GM19043 (cell line): Measurements from ENCODE around the gene VAX1.

ENCODE experiments used
- ATAC-seq: cut with Tn5 transposase; IDR thresholded peaks from one replicate; pipeline ENCODE4 v1.9.1; 2021; ENCODE audit warnings: low read depth; ENCODE audit not compliant: unreplicated experiment

The VAX1 gene

GRCh38 chr10:117164592-117165537 is 26.8 kb upstream of the VAX1 start:
- no peak for ATAC-seq

DNA sequence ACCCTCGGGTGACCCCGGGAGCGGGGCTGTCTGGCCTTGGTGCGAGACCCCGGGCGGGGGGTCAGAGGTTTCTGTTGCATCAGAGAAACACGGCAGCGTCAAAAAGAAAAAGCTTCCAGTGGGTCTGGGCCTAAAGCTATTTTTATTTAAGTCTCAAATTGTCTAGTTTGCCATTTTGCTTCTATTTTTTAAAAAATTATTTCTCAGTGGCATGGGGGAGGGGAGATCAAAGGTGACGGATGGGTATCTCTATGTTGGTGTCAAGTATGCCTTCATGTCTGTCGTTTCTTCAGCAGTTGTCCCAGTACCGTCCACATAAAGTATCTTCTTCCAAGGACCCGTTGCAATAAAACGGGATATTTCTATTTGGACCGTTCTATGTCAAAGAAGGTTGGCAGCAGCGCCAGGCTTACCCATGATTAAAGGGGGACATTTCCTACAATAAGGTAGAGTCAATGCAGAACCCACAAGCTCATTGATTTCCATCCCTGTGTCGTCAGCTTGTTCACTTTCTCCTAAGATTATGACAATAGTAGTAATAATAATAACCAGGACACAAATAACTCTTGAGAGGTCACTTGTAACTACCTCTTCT is 26.0 kb upstream of the VAX1 start:
- no peak for ATAC-seq

DNA sequence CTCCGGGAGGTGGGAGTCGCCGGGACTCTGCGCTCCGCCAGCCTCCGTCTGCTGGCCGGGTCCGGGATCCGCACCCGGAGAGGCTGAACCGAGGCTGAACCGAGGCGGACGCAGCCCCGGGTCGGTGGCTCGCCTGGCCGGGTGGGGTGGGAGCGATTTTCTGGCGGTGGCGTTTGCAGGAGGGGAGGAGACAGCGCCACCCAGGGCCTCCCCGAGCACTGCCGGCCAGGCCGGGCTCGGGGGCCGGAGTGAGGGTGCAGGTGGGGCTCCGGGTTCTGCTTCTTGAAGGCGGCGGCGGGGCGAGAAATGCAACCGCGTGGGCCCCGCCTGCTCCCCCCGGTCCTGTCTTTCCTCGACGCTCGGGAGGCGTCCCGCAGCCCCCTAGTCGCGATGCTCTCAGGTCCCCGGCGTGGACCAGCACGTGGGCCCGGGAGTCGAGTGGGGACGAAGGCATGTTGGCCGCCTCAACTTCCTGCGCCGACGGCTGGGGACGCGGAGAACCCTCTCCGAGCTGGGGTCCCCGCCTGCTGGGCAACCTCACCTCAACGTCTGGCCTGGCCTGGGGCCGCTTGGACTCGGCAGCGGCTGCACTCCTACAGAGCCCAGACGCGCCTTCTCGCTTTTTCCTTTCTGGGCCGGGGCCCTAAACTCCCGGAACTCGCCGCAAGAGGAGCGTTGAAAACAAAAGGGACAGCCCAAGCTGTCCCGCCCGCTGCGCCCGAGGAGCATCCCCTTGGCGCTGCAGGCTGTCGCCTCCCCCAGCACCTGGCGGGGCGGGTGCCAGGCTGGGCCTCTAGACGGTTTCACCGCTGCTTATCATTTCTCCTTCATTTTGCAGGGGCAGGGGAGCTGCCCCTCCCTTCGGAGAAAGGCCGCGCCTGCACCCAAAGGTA is 25.2 kb upstream of the VAX1 start:
- ATAC-seq: no peak

GRCh38 chr10:117162093-117163060 is 24.3 kb upstream of the VAX1 start:
- ATAC-seq: no peak

GRCh38 chr10:117161386-117162033 is 23.4 kb upstream of the VAX1 start:
- no peak for ATAC-seq

GRCh38 chr10:117160567-117160966 is 22.5 kb upstream of the VAX1 start:
- ATAC-seq: no peak

DNA sequence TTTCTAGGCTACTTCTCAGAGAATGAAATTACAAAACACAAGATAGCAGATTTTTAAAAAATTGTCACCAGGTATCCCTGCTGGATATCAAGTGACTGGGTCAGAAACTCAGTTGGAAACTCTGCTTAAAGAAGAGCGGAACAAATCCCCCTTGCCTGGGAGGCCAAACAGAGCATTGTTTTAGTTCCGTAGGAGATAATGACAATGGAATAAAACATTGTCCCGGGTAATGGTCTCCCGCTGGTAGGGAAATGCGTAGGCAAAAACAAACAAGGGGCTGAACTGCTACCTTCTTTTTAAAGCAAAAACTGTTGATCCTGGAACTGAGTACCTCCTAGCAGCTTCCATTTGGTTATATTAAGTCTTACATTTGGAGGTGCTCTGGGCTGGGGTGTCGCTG is 21.3 kb upstream of the VAX1 start:
- ATAC-seq: no peak

- ATAC-seq: no peak
Observed at GRCh38 chr10:117158297-117158696, 20.2 kb upstream of the VAX1 start.

DNA sequence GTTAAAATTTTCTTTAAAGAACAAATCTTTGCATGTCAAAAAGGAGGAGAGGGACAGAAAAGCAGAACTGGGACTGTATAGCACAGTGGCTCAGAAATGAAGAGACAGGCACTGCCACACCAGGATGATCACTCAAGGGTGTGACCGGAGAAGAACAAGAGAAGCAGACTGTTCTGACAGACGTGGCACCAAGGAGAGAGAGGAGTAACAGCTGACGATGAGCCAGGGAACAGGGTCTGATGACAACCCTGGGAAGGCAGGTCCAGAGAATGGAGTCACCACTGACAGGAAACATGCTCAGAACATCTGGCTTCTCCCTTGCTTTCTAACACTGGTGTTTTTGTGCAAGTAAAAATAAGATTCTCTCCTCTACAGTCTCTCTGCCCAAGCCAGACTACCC is 14.6 kb upstream of the VAX1 start:
- ATAC-seq: no peak

DNA sequence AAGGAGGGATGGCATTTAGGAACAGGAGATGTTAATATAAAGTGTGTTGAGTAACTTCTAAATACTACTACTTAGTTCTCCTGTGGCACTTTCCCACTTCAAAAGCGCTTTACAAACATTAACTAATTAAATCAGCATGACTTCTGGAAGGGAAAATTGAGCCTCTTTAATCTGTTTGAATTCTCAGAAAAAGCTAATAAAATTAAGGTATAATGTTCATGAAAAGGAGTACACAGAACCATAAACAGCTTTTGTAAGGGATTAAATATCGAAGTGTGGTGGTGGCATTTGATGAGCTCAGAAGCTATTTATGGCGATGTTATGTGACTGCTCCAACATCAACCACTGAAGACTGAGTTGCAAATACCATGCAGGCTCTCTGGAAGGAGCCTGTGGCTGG is 10.2 kb upstream of the VAX1 start:
- ATAC-seq: no peak

GRCh38 chr10:117145019-117145418 is 6.9 kb upstream of the VAX1 start:
- no peak for ATAC-seq

DNA sequence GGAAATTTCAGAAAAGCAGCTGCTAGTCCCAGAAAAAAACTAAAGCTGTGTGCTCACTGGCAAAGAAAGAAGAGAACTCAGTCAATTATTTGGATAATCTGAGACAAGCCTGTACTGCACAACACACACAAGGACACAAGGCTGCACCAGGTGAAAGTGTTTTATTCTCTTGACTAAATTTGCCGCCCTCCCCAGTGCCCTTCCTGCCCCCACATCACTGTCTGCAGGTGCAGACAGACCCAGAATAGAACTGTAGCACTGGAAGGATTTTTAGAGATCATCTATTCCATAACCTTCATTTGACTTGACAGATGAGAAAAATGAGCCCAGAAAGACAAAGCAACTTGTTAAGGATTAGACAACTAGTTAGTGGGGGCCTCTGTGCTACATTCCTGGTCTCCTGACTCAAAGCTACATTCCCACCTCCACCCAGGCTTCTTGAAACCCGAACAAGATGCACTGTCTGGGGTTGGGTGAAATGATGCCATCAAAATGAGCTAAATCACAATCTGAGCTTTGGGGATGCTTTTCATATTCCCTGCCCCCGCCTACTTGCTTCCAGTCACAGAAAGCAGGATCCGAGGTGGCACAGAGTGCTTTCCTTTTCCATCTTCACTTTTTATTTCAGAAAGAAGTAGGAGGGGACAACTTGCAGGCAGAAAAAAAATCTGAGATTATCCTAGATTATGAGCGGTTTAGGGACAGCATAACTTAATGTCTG is 5.2 kb upstream of the VAX1 start:
- ATAC-seq: no peak

GRCh38 chr10:117140525-117140902 is 2.4 kb upstream of the VAX1 start:
- ATAC-seq: no peak

GRCh38 chr10:117139581-117140524 is 1.8 kb upstream of the VAX1 start:
- no peak for ATAC-seq

GRCh38 chr10:117138838-117139580 is 939 bp upstream of the VAX1 start:
- no peak for ATAC-seq

GRCh38 chr10:117137031-117137910 is 799 bp downstream of the VAX1 start:
- no peak for ATAC-seq
